ENCODE measurements around the gene MYORG. TPM values are rescaled to one million over a fixed set of nuclear protein-coding genes. Genes with fewer than 3 reads are reported as not detected.

Gene MYORG
- total and polyA plus RNA-seq, 9 of the 15 experiments (the other 6 are each of a cell fraction or from before 2014, with no cell fraction given), result 0.06 to 0.82 (median 0.18) TPM

GRCh38 chr9:34343090-34343489 is 33.6 kb downstream of the MYORG start:
- Histone ChIP-seq H3K9me3 (replicated peaks; ENCODE audit: control insufficient read depth, insufficient read depth, low read depth, low read length) (no peaks in the 10 kb centered on the region), H3K9me1 (ENCODE audit: control insufficient read depth, insufficient read depth, low read length) (no peaks in the 10 kb centered on the region), H3K9ac (ENCODE audit: insufficient read depth in 1 of 2, low read depth in 2 of 2, low read length in 2 of 2) (no peak overlapping the region), H3K4me2 (ENCODE audit: insufficient read depth, low read length) (no peak overlapping the region), H3K79me2 (ENCODE audit: control insufficient read depth, insufficient read depth, low read length) (no peaks in the 10 kb centered on the region), H3K36me3 (ENCODE audit: control insufficient read depth, insufficient read depth, low read length) (peaks cover 17% of the 10 kb centered on the region; the same call in 1 of the 3 replicates), H3K27me3 (ENCODE audit: control insufficient read depth in 2 of 2, insufficient read depth in 2 of 2, low read length in 2 of 2) (no peaks in the 10 kb centered on the region), H3K27ac (ENCODE audit: extremely low read depth, low read depth, low read length) (no peak overlapping the region), H3K4me3 (no peak overlapping the region), H3K4me1 (replicated peaks in 1 of 2; ENCODE audit: control insufficient read depth in 2 of 2, insufficient read depth in 2 of 2, low read length in 2 of 2) (no peaks in the 10 kb centered on the region), H4K20me1 (replicated peaks; ENCODE audit: control insufficient read depth, insufficient read depth, low read length) (no peaks in the 10 kb centered on the region), H2AFZ (ENCODE audit: low read depth, low read length) (no peak overlapping the region)
- TF ChIP-seq MTA1 (IDR thresholded peaks at IDR 0.05; ENCODE audit: borderline replicate concordance), result no peak
- TF ChIP-seq ZNF263 (CRISPR knock-in tag; IDR thresholded peaks at IDR 0.05; ENCODE audit: borderline replicate concordance), result no peak
- no peak for TF ChIP-seq STAT6 (CRISPR knock-in tag; IDR thresholded peaks at IDR 0.05)
- TF ChIP-seq ZNF398 (CRISPR knock-in tag; IDR thresholded peaks at IDR 0.05), result no peak
- TF ChIP-seq ZNF134 (CRISPR knock-in tag; conservative IDR thresholded peaks at IDR 0.05), result no peak
- no peak for TF ChIP-seq CXXC5 (CRISPR knock-in tag; IDR thresholded peaks at IDR 0.05)
- no peak for TF ChIP-seq ATF3 (IDR thresholded peaks at IDR 0.05)
- no peak for TF ChIP-seq ATF3 (CRISPR knock-in tag; conservative IDR thresholded peaks at IDR 0.05)
- TF ChIP-seq ZBTB49 (CRISPR knock-in tag; IDR thresholded peaks at IDR 0.05; ENCODE audit: borderline replicate concordance), result no peak
- TF ChIP-seq ZZZ3 (IDR thresholded peaks at IDR 0.05), result no peak
- no peak for TF ChIP-seq MAZ (CRISPR knock-in tag; conservative IDR thresholded peaks at IDR 0.05 in 1 of 2, IDR thresholded peaks at IDR 0.05 in 1 of 2)
- TF ChIP-seq FOXK2 (conservative IDR thresholded peaks at IDR 0.05 in 1 of 2, IDR thresholded peaks at IDR 0.05 in 1 of 2; ENCODE audit: low read depth in 2 of 2), result no peak
- TF ChIP-seq FOSL1 (tag; conservative IDR thresholded peaks at IDR 0.05), result no peak
- ChIA-PET POLR2A (interaction anchor here (0.7 kb wide), 1 partner anchor 13 kb away, joined by 3 read pairs; no protein-coding TSS in a partner anchor), CTCF (ENCODE audit: low intra/inter-chr PET ratio) (no interaction called here)
- ATAC-seq (no peak), DNase-seq (ENCODE audit: extremely low read depth in 1 of 4, low spot score in 3 of 4) (no peak), FAIRE-seq (no peak)
- in situ Hi-C loops (cut with MboI), result no loop called here
- intact Hi-C loops (cut with micrococcal nuclease), result no loop called here
- TSS peak; percentile 49 for BruUV-seq (replicated peaks)
- 100% methylated on average over 3 of the region's 5 CpGs for WGBS (ENCODE audit: insufficient coverage, low coverage, missing lambda C conversion rate)

All from K562 (cell line).